ENCODE results near the gene MACROD2.

DNA sequence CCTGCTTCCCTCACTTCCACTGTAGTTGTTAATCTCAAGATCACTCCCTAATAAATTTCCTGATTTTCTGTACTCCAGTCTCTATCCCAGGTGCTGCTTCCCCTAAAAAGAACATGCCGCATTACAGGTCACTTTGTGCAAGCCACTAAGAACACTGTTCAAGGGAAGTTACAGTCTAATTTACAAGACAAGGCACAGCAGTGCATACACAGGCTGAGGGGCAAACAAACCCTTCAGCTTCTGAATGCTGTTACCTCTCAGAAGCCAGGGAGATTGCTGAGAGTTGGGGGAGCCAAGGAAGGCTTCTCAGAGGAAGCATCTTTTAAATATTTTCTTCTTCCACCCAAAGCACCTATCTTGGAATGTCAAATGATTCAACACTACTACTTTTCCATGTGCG is 787.4 kb downstream of the MACROD2 start:
- TF ChIP-seq, protein P1, sequence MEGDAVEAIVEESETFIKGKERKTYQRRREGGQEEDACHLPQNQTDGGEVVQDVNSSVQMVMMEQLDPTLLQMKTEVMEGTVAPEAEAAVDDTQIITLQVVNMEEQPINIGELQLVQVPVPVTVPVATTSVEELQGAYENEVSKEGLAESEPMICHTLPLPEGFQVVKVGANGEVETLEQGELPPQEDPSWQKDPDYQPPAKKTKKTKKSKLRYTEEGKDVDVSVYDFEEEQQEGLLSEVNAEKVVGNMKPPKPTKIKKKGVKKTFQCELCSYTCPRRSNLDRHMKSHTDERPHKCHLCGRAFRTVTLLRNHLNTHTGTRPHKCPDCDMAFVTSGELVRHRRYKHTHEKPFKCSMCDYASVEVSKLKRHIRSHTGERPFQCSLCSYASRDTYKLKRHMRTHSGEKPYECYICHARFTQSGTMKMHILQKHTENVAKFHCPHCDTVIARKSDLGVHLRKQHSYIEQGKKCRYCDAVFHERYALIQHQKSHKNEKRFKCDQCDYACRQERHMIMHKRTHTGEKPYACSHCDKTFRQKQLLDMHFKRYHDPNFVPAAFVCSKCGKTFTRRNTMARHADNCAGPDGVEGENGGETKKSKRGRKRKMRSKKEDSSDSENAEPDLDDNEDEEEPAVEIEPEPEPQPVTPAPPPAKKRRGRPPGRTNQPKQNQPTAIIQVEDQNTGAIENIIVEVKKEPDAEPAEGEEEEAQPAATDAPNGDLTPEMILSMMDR (IDR thresholded peaks at IDR 0.05; ENCODE audit: poor library complexity, severe bottlenecking), result no peak
- no peak for TF ChIP-seq POLR2AphosphoS5 (IDR thresholded peaks at IDR 0.05)
- no peak for TF ChIP-seq EZH2 (IDR thresholded peaks at IDR 0.05; ENCODE audit: borderline replicate concordance, insufficient read depth, low read length, poor library complexity, severe bottlenecking)
- no peak for TF ChIP-seq SMC3 (conservative IDR thresholded peaks at IDR 0.05; ENCODE audit: poor library complexity)
- TF ChIP-seq EP300 (conservative IDR thresholded peaks at IDR 0.05; ENCODE audit: poor library complexity, severe bottlenecking), result no peak
- TF ChIP-seq, protein P2, sequence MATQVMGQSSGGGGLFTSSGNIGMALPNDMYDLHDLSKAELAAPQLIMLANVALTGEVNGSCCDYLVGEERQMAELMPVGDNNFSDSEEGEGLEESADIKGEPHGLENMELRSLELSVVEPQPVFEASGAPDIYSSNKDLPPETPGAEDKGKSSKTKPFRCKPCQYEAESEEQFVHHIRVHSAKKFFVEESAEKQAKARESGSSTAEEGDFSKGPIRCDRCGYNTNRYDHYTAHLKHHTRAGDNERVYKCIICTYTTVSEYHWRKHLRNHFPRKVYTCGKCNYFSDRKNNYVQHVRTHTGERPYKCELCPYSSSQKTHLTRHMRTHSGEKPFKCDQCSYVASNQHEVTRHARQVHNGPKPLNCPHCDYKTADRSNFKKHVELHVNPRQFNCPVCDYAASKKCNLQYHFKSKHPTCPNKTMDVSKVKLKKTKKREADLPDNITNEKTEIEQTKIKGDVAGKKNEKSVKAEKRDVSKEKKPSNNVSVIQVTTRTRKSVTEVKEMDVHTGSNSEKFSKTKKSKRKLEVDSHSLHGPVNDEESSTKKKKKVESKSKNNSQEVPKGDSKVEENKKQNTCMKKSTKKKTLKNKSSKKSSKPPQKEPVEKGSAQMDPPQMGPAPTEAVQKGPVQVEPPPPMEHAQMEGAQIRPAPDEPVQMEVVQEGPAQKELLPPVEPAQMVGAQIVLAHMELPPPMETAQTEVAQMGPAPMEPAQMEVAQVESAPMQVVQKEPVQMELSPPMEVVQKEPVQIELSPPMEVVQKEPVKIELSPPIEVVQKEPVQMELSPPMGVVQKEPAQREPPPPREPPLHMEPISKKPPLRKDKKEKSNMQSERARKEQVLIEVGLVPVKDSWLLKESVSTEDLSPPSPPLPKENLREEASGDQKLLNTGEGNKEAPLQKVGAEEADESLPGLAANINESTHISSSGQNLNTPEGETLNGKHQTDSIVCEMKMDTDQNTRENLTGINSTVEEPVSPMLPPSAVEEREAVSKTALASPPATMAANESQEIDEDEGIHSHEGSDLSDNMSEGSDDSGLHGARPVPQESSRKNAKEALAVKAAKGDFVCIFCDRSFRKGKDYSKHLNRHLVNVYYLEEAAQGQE (IDR thresholded peaks at IDR 0.05; ENCODE audit: borderline replicate concordance), result no peak
- no peak for TF ChIP-seq TAF1 (IDR thresholded peaks at IDR 0.05; ENCODE audit: low read depth)
- TF ChIP-seq RAD21 (conservative IDR thresholded peaks at IDR 0.05), result no peak
